ENCODE results near the gene MDK.
A peak's percentile ranks its signal among the peaks of the same experiment; 100 is the strongest.

Gene MDK, protein sequence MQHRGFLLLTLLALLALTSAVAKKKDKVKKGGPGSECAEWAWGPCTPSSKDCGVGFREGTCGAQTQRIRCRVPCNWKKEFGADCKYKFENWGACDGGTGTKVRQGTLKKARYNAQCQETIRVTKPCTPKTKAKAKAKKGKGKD

DNA sequence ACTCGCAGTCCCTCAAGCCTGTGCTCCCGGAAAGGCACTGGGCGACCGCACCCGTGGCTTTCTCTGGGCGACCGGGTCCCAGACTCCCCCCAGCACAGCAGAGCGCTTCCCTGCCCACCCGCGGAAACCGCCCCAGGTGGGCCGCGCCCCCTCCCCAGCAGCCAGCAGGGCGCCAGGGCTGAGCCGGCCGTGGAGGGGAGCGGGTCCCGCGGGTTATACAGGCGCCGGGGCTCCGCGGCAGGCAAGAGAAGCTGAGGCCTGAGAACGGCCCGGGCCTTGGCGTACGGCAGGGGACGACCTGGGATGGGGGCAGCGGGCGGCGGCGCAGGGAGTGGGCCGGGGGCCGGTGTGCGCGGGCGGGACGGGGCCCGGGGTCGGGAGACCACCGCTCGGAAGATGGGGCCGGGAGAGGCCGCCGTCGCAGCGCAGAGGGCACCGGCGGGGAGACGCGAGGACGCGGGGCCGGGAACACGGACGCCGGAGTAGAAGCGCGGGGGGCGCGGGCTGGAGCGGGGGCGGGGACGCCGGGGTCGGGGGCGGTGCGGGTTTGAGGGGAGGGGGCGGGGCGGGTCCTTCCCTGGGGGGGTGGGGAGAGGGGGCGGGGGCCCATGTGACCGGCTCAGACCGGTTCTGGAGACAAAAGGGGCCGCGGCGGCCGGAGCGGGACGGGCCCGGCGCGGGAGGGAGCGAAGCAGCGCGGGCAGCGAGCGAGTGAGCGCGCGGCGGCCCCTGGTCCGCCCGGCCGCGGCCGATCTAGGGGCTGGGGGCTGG lies at the start of gene MDK:
Gene MDK (plus strand): TSS at position 622 of the 771 bp plus-strand sequence. CDS start 389 bp downstream, outside the sequence.
- TF ChIP-seq, protein P1, sequence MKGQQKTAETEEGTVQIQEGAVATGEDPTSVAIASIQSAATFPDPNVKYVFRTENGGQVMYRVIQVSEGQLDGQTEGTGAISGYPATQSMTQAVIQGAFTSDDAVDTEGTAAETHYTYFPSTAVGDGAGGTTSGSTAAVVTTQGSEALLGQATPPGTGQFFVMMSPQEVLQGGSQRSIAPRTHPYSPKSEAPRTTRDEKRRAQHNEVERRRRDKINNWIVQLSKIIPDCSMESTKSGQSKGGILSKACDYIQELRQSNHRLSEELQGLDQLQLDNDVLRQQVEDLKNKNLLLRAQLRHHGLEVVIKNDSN (IDR thresholded peaks at IDR 0.05), result peak; percentile 45; the same call in 1 of the 2 replicates
- TF ChIP-seq TAF1 (IDR thresholded peaks at IDR 0.05; ENCODE audit: low read depth) (no peak), ZBTB7A (IDR thresholded peaks at IDR 0.05; ENCODE audit: low read depth) (peak; percentile 99), EGR1 (IDR thresholded peaks at IDR 0.05) (no peak), TEAD4 (IDR thresholded peaks at IDR 0.05) (no peak), CREB1 (IDR thresholded peaks at IDR 0.05; ENCODE audit: low read depth) (no peak), YY1 (IDR thresholded peaks at IDR 0.05; ENCODE audit: low read depth) (no peak), FOXM1 (IDR thresholded peaks at IDR 0.05; ENCODE audit: borderline replicate concordance, low read depth) (no peak)
- TF ChIP-seq, protein P2, sequence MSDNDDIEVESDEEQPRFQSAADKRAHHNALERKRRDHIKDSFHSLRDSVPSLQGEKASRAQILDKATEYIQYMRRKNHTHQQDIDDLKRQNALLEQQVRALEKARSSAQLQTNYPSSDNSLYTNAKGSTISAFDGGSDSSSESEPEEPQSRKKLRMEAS (IDR thresholded peaks at IDR 0.05), result 0 out of 2 replicates have a peak, but pooled peaks have one; percentile 10

DNA sequence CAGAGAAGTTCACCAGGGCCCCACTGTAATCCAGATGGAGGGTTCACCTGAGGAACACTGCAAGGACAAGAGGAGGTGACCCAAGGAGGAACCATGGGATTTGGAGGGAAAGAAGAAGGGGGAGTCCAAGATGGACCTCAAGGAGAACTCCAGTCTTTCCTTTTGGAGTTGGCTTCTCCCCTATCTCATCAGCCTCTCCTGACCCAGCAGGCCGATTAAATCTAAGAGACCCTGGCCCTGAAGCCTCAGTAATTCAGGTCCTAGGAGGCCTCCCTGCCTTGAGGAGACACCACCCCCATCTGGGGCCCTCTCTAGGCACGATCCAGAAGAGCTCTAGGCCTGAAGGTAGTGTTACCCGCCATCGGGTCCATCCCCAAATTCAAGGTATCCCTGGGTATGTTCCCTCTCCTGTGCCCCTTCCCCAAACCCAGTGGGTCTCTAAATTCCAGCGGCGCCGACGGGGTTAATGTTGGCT lies 49.3 kb upstream of the MDK start:
- TF ChIP-seq, protein P2 (IDR thresholded peaks at IDR 0.05), result no peak
- no peak for TF ChIP-seq EP300 (IDR thresholded peaks at IDR 0.05; ENCODE audit: borderline replicate concordance)
- TF ChIP-seq EGR1 (IDR thresholded peaks at IDR 0.05), result no peak
- TF ChIP-seq, protein P1 (IDR thresholded peaks at IDR 0.05), result no peak
- TF ChIP-seq NFIC (IDR thresholded peaks at IDR 0.05), result no peak
- TF ChIP-seq TCF12 (IDR thresholded peaks at IDR 0.05; ENCODE audit: low read depth), result no peak
- TF ChIP-seq, protein P3, sequence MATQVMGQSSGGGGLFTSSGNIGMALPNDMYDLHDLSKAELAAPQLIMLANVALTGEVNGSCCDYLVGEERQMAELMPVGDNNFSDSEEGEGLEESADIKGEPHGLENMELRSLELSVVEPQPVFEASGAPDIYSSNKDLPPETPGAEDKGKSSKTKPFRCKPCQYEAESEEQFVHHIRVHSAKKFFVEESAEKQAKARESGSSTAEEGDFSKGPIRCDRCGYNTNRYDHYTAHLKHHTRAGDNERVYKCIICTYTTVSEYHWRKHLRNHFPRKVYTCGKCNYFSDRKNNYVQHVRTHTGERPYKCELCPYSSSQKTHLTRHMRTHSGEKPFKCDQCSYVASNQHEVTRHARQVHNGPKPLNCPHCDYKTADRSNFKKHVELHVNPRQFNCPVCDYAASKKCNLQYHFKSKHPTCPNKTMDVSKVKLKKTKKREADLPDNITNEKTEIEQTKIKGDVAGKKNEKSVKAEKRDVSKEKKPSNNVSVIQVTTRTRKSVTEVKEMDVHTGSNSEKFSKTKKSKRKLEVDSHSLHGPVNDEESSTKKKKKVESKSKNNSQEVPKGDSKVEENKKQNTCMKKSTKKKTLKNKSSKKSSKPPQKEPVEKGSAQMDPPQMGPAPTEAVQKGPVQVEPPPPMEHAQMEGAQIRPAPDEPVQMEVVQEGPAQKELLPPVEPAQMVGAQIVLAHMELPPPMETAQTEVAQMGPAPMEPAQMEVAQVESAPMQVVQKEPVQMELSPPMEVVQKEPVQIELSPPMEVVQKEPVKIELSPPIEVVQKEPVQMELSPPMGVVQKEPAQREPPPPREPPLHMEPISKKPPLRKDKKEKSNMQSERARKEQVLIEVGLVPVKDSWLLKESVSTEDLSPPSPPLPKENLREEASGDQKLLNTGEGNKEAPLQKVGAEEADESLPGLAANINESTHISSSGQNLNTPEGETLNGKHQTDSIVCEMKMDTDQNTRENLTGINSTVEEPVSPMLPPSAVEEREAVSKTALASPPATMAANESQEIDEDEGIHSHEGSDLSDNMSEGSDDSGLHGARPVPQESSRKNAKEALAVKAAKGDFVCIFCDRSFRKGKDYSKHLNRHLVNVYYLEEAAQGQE (IDR thresholded peaks at IDR 0.05; ENCODE audit: low read depth), result no peak
- no peak for TF ChIP-seq TEAD4 (IDR thresholded peaks at IDR 0.05)
- no peak for TF ChIP-seq RAD21 (IDR thresholded peaks at IDR 0.05; ENCODE audit: low read depth)
- no peak for TF ChIP-seq CREB1 (IDR thresholded peaks at IDR 0.05; ENCODE audit: low read depth)
- TF ChIP-seq TAF1 (IDR thresholded peaks at IDR 0.05; ENCODE audit: low read depth), result no peak
- no peak for TF ChIP-seq FOXM1 (IDR thresholded peaks at IDR 0.05; ENCODE audit: borderline replicate concordance, low read depth)
- no peak for TF ChIP-seq CEBPB (IDR thresholded peaks at IDR 0.05)
- no peak for TF ChIP-seq YY1 (IDR thresholded peaks at IDR 0.05; ENCODE audit: low read depth)
- no peak for TF ChIP-seq ZBTB7A (IDR thresholded peaks at IDR 0.05; ENCODE audit: low read depth)

DNA sequence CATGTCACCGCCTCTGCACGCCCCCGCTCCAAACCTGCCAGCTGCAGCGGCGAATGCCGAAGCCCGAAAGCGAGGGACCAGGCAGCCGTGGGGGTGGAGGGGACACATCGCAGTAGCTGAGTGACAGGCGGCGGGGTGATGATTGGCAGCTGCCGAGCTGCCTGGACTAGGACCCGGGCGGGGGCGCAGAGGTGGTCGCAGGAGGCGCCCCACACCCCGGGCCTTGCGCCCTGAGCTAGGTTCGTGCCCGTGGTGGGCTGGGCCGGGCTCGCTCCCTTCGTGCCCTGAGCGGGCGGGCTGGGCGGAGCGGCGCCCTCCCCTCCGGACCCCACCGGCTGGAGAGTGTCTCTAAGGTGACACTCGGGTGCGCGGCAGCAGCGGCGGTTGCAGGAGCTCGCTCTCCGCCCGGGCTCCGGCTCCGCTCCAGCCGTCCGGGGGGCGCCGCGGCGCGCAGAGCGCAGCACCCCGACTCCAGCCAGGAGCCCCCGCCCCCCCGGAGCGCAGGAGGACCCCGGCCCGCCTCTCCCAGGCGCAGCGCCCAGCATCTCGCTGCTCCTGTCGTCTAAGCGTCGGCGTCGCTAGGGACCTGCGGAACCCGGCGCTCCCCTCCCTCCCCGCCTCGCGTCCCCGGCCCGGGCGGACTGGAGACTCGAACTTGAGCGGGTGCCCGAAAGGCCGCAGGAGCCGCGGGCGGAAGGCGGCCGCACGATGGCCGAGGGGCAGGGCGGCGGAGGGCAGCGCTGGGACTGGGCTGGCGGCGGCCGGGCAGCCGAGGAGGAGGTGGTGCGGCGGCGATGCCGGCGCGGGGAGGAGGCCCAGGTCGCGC lies 48.7 kb upstream of the MDK start:
- TF ChIP-seq RAD21 (IDR thresholded peaks at IDR 0.05; ENCODE audit: low read depth) (no peak), TCF12 (IDR thresholded peaks at IDR 0.05; ENCODE audit: low read depth) (no peak), NFIC (IDR thresholded peaks at IDR 0.05) (no peak), YY1 (IDR thresholded peaks at IDR 0.05; ENCODE audit: low read depth) (no peak), TEAD4 (IDR thresholded peaks at IDR 0.05) (no peak), CREB1 (IDR thresholded peaks at IDR 0.05; ENCODE audit: low read depth) (no peak), EGR1 (IDR thresholded peaks at IDR 0.05) (peak; percentile 85), EP300 (IDR thresholded peaks at IDR 0.05; ENCODE audit: borderline replicate concordance) (no peak), TAF1 (IDR thresholded peaks at IDR 0.05; ENCODE audit: low read depth) (no peak), FOXM1 (IDR thresholded peaks at IDR 0.05; ENCODE audit: borderline replicate concordance, low read depth) (no peak), CEBPB (IDR thresholded peaks at IDR 0.05) (no peak), ZBTB7A (IDR thresholded peaks at IDR 0.05; ENCODE audit: low read depth) (peak; percentile 73)
- TF ChIP-seq, protein P2 (IDR thresholded peaks at IDR 0.05), result no peak
- TF ChIP-seq, protein P3 (IDR thresholded peaks at IDR 0.05; ENCODE audit: low read depth), result no peak

DNA sequence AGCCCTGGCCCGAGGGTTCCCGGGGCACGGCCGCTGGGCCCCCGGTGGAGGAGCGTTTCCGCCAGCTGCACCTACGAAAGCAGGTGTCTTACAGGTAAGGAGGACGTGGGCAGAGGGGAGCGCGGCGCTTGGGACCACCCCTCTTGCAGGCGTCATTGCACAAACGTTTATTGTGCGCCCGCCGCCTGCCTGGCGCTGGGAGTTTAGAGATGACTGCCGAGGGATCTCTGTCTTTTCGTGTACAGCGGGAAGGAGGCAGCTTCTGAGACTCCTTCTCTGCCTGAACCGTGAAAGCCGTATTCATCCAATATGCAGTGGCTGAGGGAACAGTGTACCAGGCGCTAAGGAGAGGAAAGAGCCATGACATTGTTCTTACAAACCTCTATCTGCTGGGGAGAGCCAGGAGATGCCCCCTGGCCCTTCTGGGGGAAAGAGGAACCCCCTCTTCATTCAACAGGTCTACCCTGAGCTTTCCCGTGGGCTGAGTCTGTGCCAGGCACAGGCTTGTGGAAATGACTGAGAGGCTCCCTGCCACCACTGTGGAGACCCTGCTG lies 48.0 kb upstream of the MDK start:
- TF ChIP-seq, protein P3 (IDR thresholded peaks at IDR 0.05; ENCODE audit: low read depth), result no peak
- TF ChIP-seq TAF1 (IDR thresholded peaks at IDR 0.05; ENCODE audit: low read depth) (no peak), TEAD4 (IDR thresholded peaks at IDR 0.05) (no peak), NFIC (IDR thresholded peaks at IDR 0.05) (no peak), CEBPB (IDR thresholded peaks at IDR 0.05) (no peak), EGR1 (IDR thresholded peaks at IDR 0.05) (no peak), TCF12 (IDR thresholded peaks at IDR 0.05; ENCODE audit: low read depth) (no peak), EP300 (IDR thresholded peaks at IDR 0.05; ENCODE audit: borderline replicate concordance) (no peak), ZBTB7A (IDR thresholded peaks at IDR 0.05; ENCODE audit: low read depth) (no peak), FOXM1 (IDR thresholded peaks at IDR 0.05; ENCODE audit: borderline replicate concordance, low read depth) (no peak), RAD21 (IDR thresholded peaks at IDR 0.05; ENCODE audit: low read depth) (no peak), CREB1 (IDR thresholded peaks at IDR 0.05; ENCODE audit: low read depth) (no peak), YY1 (IDR thresholded peaks at IDR 0.05; ENCODE audit: low read depth) (no peak)
- TF ChIP-seq, protein P2 (IDR thresholded peaks at IDR 0.05), result no peak
- TF ChIP-seq, protein P1 (IDR thresholded peaks at IDR 0.05), result no peak

Measured in Ishikawa (cell line).